Stimulated activated CD8-positive, alpha-beta memory T cell treated with anti-CD3 and anti-CD28 coated beads, Interleukin-12 subunit alpha, Interleukin-12 subunit beta, amount 100 ng/mL, for 1 hour (primary cell): ENCODE data around the gene NR6A1.

Experiments used
- DNase-seq: peaks from one replicate; pipeline ENCODE4 v3.0.0-alpha.2; 2020; ENCODE audit warnings: low read depth

NR6A1 gene

GRCh38 chr9:124688238-124688904 lies 82.7 kb downstream of the NR6A1 start:
- DNase-seq, result no peak

DNA sequence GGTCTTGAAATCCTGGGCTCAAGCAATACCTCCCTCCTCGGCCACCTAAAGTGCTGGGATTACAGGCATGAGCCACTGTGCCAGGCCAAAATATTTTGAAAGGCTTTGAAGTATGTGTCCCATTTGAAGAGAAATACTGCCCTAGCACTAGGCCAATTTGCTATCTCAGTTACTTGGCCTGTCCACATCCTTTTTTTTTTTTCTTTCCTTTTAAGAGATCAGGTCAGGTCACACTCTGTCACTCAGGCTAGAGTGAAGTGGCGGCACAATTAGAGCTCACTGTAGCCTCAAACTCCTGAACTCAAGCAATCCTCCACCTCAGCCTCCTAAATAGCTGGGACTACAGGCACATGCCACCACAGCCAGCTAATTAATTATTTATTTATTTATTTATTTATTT lies 84.2 kb downstream of the NR6A1 start:
- no peak for DNase-seq

GRCh38 chr9:124685217-124685616 lies 85.9 kb downstream of the NR6A1 start:
- DNase-seq, result no peak

- DNase-seq, result no peak
Measured at GRCh38 chr9:124684169-124684568, 86.9 kb downstream of the NR6A1 start.

GRCh38 chr9:124683043-124683442 lies 88.1 kb downstream of the NR6A1 start:
- no peak for DNase-seq

DNA sequence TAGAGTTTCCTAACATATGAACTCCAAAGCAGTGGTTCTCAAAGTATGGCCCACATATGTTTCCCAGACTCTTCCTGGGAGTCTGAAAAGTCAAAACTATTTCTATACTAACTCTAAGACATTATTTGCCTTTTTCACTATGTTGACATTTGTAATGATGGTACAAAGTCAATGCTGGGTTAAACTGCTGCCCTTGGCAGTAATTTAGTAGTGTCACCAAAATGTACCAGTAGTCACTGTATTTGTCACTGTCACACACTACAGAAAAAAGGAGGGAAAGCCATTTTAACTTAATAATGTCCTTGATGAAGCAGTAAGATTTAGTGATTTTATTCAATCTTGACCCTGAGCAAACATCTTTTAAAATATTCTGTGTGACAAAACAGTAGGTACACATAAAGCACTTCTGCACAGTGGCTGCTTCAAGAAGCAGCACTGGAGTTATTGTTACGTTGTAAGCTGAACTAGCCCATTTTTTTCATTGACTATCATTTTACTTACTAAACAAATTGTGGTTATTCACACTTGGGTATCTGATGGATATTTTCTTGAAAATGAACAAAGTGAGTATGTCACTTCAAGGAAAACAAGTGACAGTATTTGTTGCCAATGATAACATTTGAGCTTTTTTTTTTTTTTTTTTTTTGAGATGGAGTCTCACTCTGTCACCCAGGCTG lies 90.3 kb downstream of the NR6A1 start:
- no peak for DNase-seq

- no peak for DNase-seq
Measured at GRCh38 chr9:124680049-124680448, 91.1 kb downstream of the NR6A1 start.

- no peak for DNase-seq
Measured at GRCh38 chr9:124676159-124676551, 95.0 kb downstream of the NR6A1 start.

DNA sequence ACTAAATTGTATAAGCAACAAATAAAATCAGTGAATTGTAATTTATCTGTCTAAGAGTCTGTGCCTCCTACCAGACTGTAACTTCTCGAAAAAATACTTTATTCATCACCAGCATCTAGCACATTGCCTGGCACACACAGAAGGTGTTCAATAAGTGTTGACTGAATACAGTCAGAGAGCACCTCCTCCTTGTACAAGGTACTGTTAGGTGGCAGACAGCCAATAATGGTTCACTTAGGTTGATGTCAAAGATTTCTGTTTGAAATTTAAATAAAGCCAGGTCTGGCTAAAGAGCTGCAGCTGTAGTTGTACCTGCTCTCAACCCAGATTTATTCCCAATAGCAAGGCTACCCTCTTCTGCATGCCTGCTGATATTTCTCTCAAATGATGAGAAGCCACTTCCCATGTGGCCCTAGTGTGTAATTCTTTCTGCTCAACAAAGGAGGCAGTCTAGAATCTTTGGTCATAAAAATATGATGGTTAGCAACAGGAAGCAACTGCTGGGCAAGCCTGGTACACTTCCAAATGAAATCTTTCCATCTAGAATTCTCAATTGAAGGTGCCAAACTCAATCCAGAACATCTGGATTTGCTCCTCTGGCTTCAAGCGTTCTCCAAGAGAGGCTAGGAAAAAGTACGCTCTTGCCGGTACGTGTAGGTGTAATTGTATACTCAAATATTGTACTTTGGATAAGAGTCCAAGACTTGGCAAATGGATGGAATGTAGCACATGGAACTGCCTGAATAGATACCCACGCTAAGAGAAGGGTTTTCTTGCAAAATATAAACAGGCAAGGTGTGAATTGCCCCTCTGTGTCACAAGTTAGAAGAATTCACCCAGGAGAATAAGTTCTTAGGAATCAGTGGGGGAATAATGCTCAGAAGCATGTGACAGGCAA lies 95.6 kb downstream of the NR6A1 start:
- no peak for DNase-seq

DNA sequence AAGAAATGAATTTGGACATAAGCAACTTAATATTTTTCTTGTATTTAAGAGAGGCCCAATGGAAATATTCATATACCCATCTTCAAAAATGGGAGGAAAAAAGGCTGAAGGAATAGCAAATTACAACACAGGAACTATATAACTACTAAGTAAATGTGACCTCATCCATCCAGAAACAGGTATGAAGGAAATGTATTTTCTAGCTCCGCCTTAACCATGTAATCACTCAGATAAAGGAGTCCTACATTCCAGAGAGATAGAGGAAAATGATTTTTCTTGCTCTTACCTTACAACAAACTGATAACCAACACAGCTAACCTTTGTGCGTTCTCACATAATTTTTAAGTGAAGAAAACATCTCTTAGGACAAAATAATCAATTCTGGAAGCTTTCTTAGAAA lies 96.5 kb downstream of the NR6A1 start:
- DNase-seq, result no peak

DNA sequence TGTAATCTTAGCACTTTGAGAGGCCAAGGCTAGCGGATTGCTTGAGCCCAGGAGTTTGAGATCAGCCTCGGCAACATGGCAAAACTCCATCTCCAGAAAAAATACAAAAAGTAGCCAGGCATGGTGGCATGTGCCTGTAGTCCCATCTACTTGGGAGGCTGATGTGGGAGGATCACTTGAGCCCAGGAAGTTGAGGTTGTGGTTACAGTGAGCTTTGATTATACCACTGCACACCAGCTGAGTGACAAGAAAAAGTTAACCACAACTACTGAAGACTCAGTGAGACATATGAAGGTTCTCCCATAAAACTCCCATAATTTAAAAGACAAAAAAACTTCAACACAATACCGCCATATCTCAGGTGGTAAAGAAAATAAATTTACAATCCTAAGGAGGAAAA lies 98.0 kb downstream of the NR6A1 start:
- no peak for DNase-seq

DNA sequence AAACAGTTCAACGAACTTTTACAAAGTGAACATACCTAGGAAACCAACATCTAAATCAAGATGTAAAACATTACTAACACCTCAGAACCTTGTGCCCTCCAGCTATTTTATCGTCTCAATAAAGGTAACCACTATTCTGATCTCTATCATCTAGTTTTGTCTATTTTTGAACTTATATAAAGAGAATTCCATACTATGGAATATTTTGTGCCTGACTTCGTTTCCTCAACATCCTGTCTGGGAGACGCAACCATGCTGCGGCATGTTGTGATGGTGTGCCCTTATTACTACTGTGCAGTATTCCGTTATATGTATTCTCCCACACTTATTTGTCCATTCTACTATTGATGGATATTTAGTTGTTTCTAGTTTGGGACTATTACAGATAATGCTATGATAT lies 99.2 kb downstream of the NR6A1 start:
- DNase-seq, result no peak

DNA sequence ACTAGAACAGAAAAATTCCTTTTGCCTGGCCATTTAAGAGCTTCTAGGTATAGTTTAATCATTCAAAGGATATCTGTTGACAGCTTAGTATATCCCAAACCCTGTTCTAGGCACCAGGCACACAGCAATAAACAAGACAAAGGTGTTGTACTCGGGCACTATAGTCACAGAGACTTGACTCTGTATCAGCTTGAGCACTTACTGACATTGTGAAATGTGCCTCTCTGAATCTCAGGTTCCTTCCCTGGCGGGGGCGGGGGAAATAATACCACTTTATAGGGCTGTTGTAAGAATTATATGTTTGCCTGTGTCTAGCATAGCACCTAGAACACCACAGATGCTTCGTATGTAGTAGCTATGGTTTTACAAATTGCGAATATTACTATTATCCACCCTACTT lies 104.5 kb downstream of the NR6A1 start:
- no peak for DNase-seq

DNA sequence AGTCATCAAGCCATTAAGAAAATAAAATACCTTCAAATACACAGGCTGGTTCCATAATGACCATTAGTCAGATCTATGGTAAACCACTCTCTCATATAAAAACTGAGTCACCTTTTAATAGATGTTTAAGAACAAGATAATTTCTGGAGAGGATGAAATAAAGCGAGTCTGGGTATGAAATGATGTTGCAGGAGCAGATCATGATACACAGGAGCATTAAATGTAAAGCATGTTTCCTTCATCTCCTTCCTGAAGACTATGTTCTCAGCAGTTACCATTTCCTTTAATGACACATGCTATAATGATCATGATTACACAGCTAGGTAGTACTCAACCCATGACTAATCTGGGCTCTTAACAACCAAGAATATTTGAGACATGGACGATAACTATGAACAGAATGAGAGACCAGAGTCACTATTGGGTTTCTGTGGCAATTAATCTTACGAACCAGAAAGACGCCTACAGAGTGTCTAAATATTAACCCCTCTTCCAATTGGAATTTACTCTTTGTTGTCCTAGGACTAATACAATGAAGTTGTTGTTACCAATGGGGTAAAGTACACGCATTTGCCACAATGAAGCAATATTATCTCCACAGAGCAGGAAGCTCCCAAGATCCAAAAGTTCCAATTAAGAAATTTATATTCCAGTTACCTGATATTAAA lies 105.6 kb downstream of the NR6A1 start:
- no peak for DNase-seq

GRCh38 chr9:124664143-124664542 lies 107.0 kb downstream of the NR6A1 start:
- DNase-seq, result no peak

DNA sequence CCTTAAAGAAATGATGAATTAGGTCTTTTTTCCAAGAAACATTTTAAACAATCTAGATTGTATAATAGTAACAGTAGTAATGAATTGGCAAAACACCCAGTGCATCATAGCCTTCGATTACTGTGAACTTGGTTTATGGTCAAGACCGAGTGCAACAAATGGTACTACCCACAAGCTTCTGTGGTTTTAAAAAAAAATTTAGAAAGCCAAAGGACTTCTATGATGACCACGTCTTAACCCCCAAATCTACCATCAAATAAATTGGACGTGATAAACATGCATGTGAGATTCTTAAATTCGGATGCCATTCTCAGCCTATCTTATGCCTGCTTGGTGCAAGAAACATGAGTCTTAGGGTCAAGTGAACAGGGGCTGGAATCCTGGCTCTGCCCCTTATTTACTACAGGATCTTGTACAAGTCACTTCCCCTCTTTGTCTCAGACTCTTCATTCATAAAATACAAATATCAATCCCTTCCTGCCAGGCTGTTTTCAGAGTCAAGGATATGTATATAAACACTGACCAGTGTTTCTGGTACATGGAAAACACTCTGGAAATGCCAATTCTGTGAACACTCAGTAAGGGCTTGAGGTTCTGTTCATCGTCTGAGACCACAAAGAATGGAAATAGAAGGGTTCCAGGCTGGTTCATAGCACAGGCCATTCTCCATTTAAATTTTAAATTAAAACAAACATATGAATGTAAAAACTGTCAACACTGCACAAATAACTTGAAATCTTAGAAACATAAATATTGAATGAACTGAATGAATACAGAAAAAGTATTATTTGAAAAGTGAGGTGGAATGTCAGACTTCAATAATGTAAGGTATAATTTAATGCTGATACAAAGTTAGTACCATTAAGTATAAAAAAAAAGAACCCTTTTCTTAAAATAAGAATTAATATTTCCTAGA lies 107.8 kb downstream of the NR6A1 start:
- DNase-seq, result no peak

DNA sequence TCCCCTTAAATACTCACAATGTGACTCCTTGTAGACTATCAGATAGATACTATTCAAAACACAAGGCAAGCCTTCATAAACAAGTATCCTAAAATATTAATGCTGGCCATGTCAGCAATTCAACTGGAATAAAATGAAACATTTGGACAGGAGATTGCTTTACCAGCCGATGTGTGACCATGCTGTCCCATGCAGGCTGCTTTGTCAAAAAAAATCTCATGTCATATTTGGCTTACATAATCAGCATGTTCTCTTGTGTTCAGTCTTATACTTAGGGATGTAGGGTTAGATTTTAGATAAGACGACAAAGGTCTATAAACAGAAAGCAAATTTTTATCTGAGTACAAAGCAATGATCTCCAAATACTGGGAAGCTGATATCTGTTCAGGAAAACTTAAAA lies 108.5 kb downstream of the NR6A1 start:
- no peak for DNase-seq

DNA sequence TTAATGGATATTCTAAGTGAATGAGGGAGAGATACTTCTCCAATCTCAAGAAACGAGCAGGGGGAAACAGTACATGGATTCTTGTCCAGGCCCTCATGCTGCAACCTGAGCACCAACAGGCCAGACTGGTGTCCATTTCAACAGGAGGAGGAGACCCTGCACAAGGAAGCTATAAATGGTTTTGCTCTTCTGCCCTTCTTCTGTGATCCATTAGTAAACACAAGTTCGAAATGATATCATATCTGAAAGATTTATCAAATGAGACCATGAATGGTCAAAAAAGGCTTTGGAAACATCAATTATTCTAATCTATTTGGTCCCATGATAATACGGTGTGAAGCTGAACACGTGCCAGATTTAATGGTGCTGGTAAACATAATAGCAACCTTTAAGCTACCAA lies 109.8 kb downstream of the NR6A1 start:
- DNase-seq, result no peak

DNA sequence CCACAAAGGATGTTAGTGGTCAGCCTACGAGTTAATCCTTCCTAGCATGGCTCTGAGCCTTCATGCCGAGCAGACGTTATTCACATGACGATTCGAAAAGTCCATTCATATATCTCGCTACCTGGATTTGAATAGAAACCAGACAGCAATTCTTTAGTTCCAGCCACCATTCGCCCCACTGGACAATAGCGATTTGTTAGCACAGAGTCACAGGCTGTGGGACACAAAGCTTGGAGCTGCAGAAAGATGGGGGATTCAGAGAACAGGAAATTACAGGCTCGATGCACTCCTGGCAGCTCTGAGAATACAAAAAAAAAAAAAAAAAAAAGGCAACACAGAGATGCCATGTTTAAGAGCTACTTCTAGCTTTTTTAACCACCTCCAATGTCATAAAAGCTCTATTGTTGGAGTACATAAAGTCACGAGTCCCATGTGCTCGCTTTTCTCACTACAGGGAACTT lies 110.7 kb downstream of the NR6A1 start:
- no peak for DNase-seq

DNA sequence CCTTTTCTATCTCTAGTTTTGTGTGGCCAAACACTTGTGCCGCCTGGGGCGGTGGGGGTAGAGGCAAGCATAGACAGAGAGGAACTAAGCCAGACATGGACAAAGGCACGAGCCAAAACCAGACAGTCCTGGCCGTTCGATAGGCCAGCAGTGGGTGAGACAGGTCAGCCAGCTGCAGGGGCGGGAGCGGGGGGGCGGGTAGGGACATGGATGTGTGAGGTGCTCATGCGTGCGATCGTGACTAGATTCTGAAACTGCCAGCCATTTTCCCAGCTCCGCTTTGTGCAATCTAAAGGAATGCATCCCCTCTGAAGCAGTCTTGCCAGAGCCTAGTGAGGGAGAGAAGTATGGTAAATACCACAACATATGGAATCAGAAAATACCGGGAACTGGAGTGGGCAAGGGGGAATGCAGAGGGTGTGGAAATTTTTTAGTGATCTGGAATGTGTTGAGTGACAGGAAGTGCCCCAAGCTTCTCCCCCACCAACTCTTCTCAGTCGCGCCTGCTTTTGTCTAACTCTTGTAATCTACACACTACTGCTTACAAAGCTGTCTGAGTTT lies 111.9 kb downstream of the NR6A1 start:
- DNase-seq, result peak; percentile 15
